ENCODE data around the gene ARPC5L.
"Not testable (repeated sequence)": the region's sequence is repeated elsewhere in the genome, so short reads cannot be mapped to it uniquely, and the experiment has no call there.

ARPC5L gene

GRCh38 chr9:124913378-124913777 lies 51.4 kb downstream of the ARPC5L start:
- Histone ChIP-seq H3K27me3 (ENCODE audit: control insufficient read depth, insufficient read depth, low read length, poor library complexity, severe bottlenecking) (no peaks in the 10 kb centered on the region), H3K27ac (ENCODE audit: insufficient read depth, low read depth, low read length, poor library complexity, severe bottlenecking) (no peak overlapping the region), H3K4me1 (ENCODE audit: control insufficient read depth, insufficient read depth, low read length) (no peaks in the 10 kb centered on the region), H3K36me3 (ENCODE audit: control insufficient read depth, insufficient read depth, low read length) (no peaks in the 10 kb centered on the region), H3K4me3 (ENCODE audit: insufficient read depth, low read depth, low read length) (no peak overlapping the region), H3K9me3 (ENCODE audit: control insufficient read depth, low read length) (no peaks in the 10 kb centered on the region)
- WGBS, 2 experiments = 97% methylated on average over 2 of the region's 2 CpGs

GRCh38 chr9:124914753-124915405 lies 52.9 kb downstream of the ARPC5L start:
- H3K4me3 ChIP-seq (ENCODE audit: insufficient read depth, low read depth, low read length) = no peak overlapping the region
- H3K27ac ChIP-seq (ENCODE audit: insufficient read depth, low read depth, low read length, poor library complexity, severe bottlenecking) = no peak overlapping the region
- H3K9me3 ChIP-seq (ENCODE audit: control insufficient read depth, low read length) = no peaks in the 10 kb centered on the region
- H3K27me3 ChIP-seq (ENCODE audit: control insufficient read depth, insufficient read depth, low read length, poor library complexity, severe bottlenecking) = no peaks in the 10 kb centered on the region
- H3K4me1 ChIP-seq (ENCODE audit: control insufficient read depth, insufficient read depth, low read length) = no peaks in the 10 kb centered on the region
- H3K36me3 ChIP-seq (ENCODE audit: control insufficient read depth, insufficient read depth, low read length) = no peaks in the 10 kb centered on the region
- WGBS, 2 experiments = 95 to 96% methylated on average over 5 of the region's 5 CpGs

GRCh38 chr9:124920394-124920793 lies 58.5 kb downstream of the ARPC5L start:
- not testable (repeated sequence) for H3K4me1 ChIP-seq (ENCODE audit: control insufficient read depth, insufficient read depth, low read length); H3K4me3 ChIP-seq (ENCODE audit: insufficient read depth, low read depth, low read length); H3K27ac ChIP-seq (ENCODE audit: insufficient read depth, low read depth, low read length, poor library complexity, severe bottlenecking); H3K36me3 ChIP-seq (ENCODE audit: control insufficient read depth, insufficient read depth, low read length); H3K9me3 ChIP-seq (ENCODE audit: control insufficient read depth, low read length); H3K27me3 ChIP-seq (ENCODE audit: control insufficient read depth, insufficient read depth, low read length, poor library complexity, severe bottlenecking)
- WGBS, 2 experiments = 92 to 96% methylated on average over 6 of the region's 6 CpGs

All from ectodermal cell (in vitro differentiated cells).